OCI-LY7 (cell line): ENCODE data around the gene AFMID.

ENCODE experiments used
- EZH2phosphoT487 ChIP-seq: fragments of 200-600 bp; sonication (generic); IDR thresholded peaks from 2 replicates; pipeline ENCODE4 v1.6.1; 2018; ENCODE audit warnings: low read depth, borderline replicate concordance, mild to moderate bottlenecking, mixed run types, antibody characterized with exemption, low read length, moderate library complexity, mixed read lengths
- TF ChIP-seq, protein P1 (sequence below): fragments of 200-600 bp; sonication (generic); conservative IDR thresholded peaks from 2 replicates; pipeline ENCODE4 v1.5.1; 2014; ENCODE audit warnings: mild to moderate bottlenecking, antibody characterized with exemption, low read length, moderate library complexity, mixed read lengths

DNA sequence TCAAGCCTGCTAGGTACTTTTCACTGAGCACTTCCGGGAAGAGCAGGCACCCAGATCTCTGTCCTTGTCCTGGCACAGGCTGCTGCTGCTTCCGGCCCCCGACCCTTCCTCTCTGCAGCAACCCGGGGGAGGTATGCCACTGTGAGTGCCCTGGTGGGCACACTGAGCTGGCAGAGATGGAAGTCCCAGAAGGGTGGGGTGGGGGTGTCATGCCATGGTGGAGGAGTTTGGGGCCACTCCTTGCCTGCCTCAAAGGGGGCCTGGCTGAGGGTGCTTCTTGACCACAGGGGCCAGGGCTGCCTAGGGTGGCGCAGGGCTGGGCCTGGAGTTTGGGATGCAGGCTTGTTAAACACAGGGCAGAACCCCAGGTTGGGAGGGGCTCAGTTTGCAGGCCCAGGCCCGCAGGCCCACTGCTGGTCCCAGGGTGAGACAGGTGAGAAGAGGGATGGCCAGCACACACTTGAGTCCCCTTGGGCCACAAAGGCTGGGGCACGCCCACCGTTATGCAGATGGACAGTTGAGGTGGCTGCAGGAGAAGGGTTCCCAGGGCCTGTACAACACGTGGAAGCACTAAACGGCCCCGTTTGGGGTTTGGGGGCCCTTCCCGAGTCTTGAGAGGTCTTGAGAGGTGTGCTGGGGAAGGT is 53.0 kb downstream of the AFMID start:
- TF ChIP-seq, protein P1, sequence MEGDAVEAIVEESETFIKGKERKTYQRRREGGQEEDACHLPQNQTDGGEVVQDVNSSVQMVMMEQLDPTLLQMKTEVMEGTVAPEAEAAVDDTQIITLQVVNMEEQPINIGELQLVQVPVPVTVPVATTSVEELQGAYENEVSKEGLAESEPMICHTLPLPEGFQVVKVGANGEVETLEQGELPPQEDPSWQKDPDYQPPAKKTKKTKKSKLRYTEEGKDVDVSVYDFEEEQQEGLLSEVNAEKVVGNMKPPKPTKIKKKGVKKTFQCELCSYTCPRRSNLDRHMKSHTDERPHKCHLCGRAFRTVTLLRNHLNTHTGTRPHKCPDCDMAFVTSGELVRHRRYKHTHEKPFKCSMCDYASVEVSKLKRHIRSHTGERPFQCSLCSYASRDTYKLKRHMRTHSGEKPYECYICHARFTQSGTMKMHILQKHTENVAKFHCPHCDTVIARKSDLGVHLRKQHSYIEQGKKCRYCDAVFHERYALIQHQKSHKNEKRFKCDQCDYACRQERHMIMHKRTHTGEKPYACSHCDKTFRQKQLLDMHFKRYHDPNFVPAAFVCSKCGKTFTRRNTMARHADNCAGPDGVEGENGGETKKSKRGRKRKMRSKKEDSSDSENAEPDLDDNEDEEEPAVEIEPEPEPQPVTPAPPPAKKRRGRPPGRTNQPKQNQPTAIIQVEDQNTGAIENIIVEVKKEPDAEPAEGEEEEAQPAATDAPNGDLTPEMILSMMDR = no peak
- TF ChIP-seq EZH2phosphoT487 = no peak
